Stimulated activated naive CD8-positive, alpha-beta T cell treated with anti-CD3 and anti-CD28 coated beads, Interleukin-15, Interleukin-2, amounts not matched to agents 100 ng/mL and 50 ng/mL, for 24 hours (primary cell): ENCODE data around the gene ZNF324B.
"Not testable (repeated sequence)": the region's sequence is repeated elsewhere in the genome, so short reads cannot be mapped to it uniquely, and the experiment has no call there.

Experiments
- H3K27ac Mint-ChIP-seq: one replicate; pipeline ENCODE4 v1.8.0; 2021; ENCODE audit warnings: mild to moderate bottlenecking, mixed read lengths
- H3K27me3 Mint-ChIP-seq: one replicate; pipeline ENCODE4 v1.8.0; 2021; ENCODE audit warnings: mixed read lengths
- H3K36me3 Mint-ChIP-seq: one replicate; pipeline ENCODE4 v1.8.0; 2021; ENCODE audit warnings: low read depth, mixed read lengths
- H3K4me1 Mint-ChIP-seq: one replicate; pipeline ENCODE4 v1.8.0; 2021; ENCODE audit warnings: low read depth, mixed read lengths
- H3K4me3 Mint-ChIP-seq: one replicate; pipeline ENCODE4 v1.8.0; 2021; ENCODE audit warnings: mild to moderate bottlenecking, mixed read lengths
- H3K9me3 Mint-ChIP-seq: one replicate; pipeline ENCODE4 v1.8.0; 2021; ENCODE audit warnings: mixed read lengths

The ZNF324B gene

DNA sequence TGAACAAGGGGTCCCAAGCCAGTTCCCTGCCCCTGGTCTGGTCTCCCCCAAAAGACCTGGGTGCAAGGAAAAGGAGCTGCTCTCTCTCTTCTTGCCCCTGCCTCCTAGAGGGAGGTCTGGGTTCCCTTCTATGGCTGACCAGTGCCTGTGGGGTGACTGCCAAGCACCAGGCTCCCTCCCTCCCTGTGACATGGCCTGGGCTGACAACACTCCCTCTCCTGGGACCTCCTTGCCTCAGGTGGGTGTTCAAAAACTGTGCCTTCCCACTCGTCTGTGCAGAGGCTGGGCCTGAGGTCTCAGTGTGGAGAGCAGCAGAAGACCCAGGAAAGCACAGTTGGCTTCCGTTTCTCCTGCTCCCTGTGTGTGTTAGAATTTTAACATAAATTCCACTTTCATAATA lies 29.4 kb downstream of the ZNF324B start:
- Mint-ChIP-seq H3K27ac (no peak overlapping the region), H3K36me3 (peaks cover 5% of the 10 kb centered on the region), H3K9me3 (no peaks in the 10 kb centered on the region), H3K27me3 (no peaks in the 10 kb centered on the region), H3K4me3 (no peak overlapping the region), H3K4me1 (peaks cover 10% of the 10 kb centered on the region)

- no peaks in the 10 kb centered on the region for H3K4me1 Mint-ChIP-seq
- no peaks in the 10 kb centered on the region for H3K9me3 Mint-ChIP-seq
- no peak overlapping the region for H3K4me3 Mint-ChIP-seq
- H3K36me3 Mint-ChIP-seq, result peaks cover 5% of the 10 kb centered on the region
- H3K27ac Mint-ChIP-seq, result peak overlapping the region; percentile 33
- H3K27me3 Mint-ChIP-seq, result no peaks in the 10 kb centered on the region
Measured at GRCh38 chr19:58482372-58482771, 30.9 kb downstream of the ZNF324B start.

DNA sequence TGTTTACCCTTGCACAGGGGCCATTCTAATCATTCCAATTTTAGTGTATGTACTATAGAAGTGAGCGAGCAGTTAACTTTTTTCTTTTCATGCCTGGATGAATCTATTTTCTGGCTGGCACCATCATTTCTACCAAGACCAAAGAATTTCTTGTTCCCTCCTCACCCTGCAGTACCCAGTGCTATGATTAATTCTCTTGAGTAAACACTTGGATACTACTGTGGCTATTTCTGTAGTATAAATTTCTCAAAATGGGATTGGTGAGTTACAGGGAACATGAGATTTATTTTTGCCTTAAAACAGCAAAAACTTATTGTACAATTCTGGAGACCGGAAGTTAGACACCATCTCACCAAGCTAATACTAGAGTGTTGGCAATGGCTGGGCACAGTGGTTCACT lies 32.4 kb downstream of the ZNF324B start:
- Mint-ChIP-seq H3K27ac (no peak overlapping the region), H3K9me3 (no peaks in the 10 kb centered on the region), H3K36me3 (peaks cover 5% of the 10 kb centered on the region), H3K4me1 (peaks cover under 1% of the 10 kb centered on the region), H3K4me3 (no peak overlapping the region), H3K27me3 (no peaks in the 10 kb centered on the region)

DNA sequence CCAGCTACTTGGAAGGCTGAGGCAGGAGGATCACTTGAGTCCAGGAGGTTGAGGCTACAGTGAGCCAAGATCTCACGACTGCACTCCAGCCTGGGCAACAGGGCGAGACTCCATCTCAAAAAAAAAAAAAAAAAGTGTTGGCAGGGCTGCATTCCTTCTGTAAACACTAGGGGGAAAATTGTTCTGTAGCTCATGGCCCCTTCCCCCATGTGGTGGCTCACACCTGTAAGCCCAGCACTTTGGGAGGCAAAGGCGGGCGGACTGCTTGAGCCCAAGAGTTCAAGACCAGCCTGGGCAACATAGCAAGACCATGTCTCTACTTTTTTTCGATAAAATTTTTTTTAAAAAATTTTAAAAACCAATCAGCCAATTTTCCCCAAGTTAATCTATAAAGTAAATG lies 32.9 kb downstream of the ZNF324B start:
- not testable (repeated sequence) for H3K27me3 Mint-ChIP-seq

DNA sequence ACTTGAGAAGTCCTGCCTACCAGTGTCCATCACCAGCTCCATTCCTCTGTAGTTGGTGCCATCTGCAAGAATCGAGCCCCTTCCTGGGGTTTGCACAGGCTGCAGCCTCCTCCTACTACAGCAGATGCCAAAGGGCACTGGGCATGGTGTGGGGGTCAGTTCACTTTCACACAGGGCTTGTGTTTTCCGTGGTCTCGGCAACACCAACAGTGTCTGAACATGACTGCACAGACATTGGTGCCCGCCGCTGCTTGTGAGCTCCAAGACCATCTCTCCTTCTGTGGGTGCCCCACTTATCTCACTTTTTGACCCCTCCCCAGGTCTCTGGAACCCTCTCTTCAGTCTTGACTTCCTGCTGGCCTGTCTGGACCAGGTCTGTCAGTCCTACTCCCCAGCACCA lies 40.0 kb downstream of the ZNF324B start:
- Mint-ChIP-seq H3K27me3 (no peaks in the 10 kb centered on the region), H3K27ac (no peak overlapping the region), H3K4me1 (peaks cover 11% of the 10 kb centered on the region), H3K36me3 (peaks cover 9% of the 10 kb centered on the region), H3K9me3 (no peaks in the 10 kb centered on the region), H3K4me3 (no peak overlapping the region)

More for the DNA sequence above, 32.9 kb downstream of the ZNF324B start:
- not testable (repeated sequence) for H3K27ac Mint-ChIP-seq, H3K4me3 Mint-ChIP-seq, H3K36me3 Mint-ChIP-seq, H3K4me1 Mint-ChIP-seq, H3K9me3 Mint-ChIP-seq

- H3K36me3 Mint-ChIP-seq, result peaks cover 9% of the 10 kb centered on the region
- no peak overlapping the region for H3K27ac Mint-ChIP-seq
- peaks cover 11% of the 10 kb centered on the region for H3K4me1 Mint-ChIP-seq
- no peaks in the 10 kb centered on the region for H3K27me3 Mint-ChIP-seq
- no peak overlapping the region for H3K4me3 Mint-ChIP-seq
- no peaks in the 10 kb centered on the region for H3K9me3 Mint-ChIP-seq
Measured at GRCh38 chr19:58492265-58492664, 40.8 kb downstream of the ZNF324B start.

DNA sequence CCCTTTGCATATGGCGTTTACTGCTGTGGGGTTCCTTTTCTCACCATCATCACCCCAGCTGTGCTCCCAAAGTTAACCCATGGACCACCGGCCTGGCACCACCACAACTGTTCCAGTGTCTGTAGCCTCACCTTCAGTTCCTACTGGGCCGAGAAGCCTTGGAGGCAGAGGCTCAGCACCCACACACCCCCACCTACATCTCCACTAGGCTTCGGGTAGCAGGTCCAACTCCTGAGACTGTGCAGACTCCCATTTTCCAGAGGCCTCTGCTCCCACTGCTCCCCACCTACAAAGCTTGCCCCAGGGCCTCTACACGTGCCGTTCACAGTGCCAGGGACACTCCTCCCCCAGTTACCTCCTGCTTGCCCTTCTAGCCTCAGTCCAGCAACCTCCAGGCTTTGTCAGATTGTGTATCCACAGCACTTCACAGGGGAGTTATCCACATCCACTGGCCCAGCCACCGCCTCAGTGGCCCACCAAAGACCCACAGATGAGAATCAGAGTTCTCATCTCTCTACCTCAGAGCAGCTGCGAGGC lies 46.3 kb downstream of the ZNF324B start:
- Mint-ChIP-seq H3K36me3 (peaks cover 4% of the 10 kb centered on the region), H3K4me1 (peaks cover 22% of the 10 kb centered on the region), H3K27me3 (no peaks in the 10 kb centered on the region), H3K4me3 (peak overlapping the region; percentile 94), H3K9me3 (peaks cover 12% of the 10 kb centered on the region), H3K27ac (peak overlapping the region; percentile 96)

DNA sequence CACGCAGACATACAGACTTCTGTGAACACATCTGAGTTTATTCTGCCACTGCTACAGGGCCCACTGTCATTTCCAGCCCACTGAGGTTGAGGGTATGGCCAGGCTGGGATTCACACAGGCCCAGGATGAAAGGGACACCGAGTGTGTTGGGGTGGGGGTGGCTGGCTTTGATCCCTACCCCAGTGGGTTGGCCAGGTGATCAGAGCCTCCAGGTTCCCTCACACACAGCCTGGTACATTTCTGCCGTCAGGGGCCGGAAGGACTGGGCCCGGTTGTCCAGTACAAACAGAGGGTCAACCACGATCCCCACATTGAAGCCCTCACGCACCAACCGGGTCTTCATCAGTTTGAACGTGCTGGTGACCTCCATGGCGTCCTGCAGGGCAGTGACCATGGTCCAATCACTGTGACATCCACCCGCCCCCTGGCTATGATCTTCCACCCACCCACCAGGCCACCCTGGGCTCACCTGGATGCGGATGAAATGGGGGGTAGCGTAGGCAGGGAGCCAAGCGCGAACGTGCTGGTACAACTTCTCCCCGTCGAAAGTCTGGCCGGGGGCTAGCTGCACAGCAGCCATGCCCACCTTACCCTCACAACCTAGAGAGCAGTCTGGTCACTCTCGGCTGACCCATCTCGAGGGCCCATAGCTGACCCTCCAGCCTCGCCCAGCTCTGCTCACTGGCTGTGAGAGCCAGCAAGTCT lies 47.0 kb downstream of the ZNF324B start:
- Mint-ChIP-seq H3K4me3 (peak overlapping the region; percentile 94), H3K27ac (peak overlapping the region; percentile 96), H3K27me3 (no peaks in the 10 kb centered on the region), H3K4me1 (peaks cover 22% of the 10 kb centered on the region), H3K36me3 (peaks cover 4% of the 10 kb centered on the region), H3K9me3 (peaks cover 12% of the 10 kb centered on the region)

- Mint-ChIP-seq H3K4me3 (peak overlapping the region; percentile 94), H3K4me1 (peaks cover 22% of the 10 kb centered on the region), H3K27me3 (no peaks in the 10 kb centered on the region), H3K36me3 (peaks cover 4% of the 10 kb centered on the region), H3K27ac (peak overlapping the region; percentile 96), H3K9me3 (peaks cover 12% of the 10 kb centered on the region)
Measured at GRCh38 chr19:58499021-58499927, 47.9 kb downstream of the ZNF324B start.

DNA sequence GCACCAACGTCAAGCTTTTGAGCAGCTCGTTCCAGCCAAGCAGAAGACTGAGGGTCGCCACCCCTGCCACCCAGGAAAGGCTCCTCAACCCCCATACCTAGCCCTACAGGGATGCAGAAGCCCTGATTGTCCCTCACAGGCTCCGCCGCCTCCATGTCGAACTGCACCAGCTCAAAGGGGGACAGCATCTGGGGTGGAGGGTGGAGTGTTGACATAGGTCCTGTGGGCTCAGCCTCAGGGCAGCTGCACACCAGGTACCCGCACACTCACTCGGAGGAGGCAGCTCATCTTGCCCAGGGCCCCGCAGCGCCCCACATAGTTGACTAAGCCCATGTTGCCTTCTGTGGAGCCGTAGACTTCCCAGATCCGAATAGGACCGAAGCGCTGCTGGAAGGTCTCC lies 48.8 kb downstream of the ZNF324B start:
- H3K36me3 Mint-ChIP-seq, result peaks cover 4% of the 10 kb centered on the region
- peaks cover 12% of the 10 kb centered on the region for H3K9me3 Mint-ChIP-seq
- H3K4me3 Mint-ChIP-seq, result peak overlapping the region; percentile 94
- H3K27ac Mint-ChIP-seq, result no peak overlapping the region
- H3K4me1 Mint-ChIP-seq, result peaks cover 22% of the 10 kb centered on the region
- H3K27me3 Mint-ChIP-seq, result no peaks in the 10 kb centered on the region
